Right ventricle myocardium superior (tissue), 1 donor: ENCODE measurements around the gene FAM83C. TPM values are rescaled to one million over a fixed set of nuclear protein-coding genes. Genes with fewer than 3 reads are reported as not detected.
A peak's percentile ranks its signal among the peaks of the same experiment; 100 is the strongest.

Experiments used
- ATAC-seq: fragments of 200-7000 bp; cut with Tn5 transposase; one replicate; pipeline ENCODE4 v1.9.1; 2020; ENCODE audit warnings: mild to moderate bottlenecking; ENCODE audit not compliant: poor library complexity
- DNase-seq: peaks from one replicate; pipeline ENCODE4 v3.0.0-alpha.2; 2020
- intact Hi-C: fragments of 100-400 bp; cut with DNase I; formaldehyde crosslinking; loops from one replicate; pipeline ENCODE4 v1.11.2; 2022
- total RNA-seq: library from RNA; stranded (reverse); fragmentation: NEBNext Ultra II Directional; extraction: Animal tissue kit (Norgen Biotek cat#: 25700); gene quantifications from one replicate; pipeline ENCODE4 v1.2.1, GENCODE V29; 2021
- donor health status: DM: no; HTN: yes; CAD: no; lungs with severe emphysema.

The FAM83C gene
- total RNA-seq, 1 donor from 2014 or later = not detected

DNA sequence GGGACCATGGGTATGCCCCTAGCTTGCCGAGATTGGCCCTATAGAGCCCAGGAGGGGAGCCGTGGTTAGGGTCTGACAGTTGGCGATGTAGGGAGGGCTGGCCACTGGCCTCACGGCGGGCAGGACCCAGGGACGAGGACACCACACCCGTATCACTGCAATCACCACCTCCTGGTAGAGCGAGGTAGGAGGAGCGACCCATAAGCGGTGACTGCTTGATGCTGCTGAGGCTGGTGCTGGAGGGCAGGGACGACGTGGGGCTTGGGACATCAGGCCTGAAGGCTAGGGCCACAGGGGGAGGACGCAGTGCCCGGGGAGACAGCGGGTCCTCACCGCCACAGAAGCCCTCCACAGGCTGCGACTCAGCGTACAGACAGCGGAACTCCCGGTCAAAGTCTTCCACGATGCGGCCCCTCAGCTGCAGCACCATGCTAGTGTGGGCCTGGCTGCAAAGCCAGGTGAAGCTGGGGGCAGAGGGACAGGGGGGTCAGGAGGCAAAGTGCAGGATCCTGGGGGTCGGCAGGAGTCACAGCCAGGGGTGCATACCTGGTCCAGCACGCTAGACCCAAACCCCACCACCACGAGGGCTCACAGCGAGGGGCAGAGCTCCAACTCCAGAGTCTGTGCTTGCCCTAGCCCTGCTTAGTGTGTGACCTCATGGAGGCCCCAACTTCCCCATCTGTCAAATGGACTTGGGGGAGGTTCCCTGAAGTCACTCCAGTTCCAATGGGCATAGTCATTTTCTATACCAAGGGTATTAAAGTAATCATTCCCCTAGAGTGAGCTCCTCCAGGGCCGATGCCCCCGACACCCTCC lies 4.5 kb downstream of the FAM83C start:
- ATAC-seq = no peak
- no peak for DNase-seq
- intact Hi-C loops = no loop called here

DNA sequence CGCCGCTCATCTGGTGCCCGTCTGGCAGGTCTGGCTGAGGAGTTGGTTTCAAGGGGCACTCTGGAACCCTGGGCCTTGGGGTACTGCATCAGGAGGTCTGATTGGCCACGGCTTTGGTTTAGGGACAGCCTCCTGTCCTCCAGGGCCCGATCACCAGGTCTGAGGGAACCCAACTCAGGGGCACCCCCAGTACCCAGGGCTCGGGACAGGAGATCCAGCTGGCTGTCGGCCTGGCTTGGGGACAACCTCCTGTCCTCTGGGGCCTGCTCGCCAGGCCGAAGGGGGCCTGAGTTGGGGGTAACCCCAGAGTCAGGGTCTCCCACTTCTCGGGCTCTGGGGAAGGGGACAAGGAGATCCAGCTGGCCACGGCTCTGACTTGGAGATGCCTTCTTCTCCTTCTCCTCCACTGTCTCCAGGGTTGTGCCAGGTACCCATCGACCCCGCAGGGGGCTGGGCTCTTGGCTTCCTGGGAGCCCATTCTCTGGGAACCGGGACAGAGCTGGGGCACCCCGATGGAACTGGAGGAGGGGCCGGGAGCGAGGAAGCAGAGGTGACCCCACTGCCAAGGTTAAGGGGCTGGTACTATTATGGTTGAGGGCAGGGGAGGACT lies 5.2 kb downstream of the FAM83C start:
- no peak for DNase-seq
- intact Hi-C loops = no loop called here
- no peak for ATAC-seq

DNA sequence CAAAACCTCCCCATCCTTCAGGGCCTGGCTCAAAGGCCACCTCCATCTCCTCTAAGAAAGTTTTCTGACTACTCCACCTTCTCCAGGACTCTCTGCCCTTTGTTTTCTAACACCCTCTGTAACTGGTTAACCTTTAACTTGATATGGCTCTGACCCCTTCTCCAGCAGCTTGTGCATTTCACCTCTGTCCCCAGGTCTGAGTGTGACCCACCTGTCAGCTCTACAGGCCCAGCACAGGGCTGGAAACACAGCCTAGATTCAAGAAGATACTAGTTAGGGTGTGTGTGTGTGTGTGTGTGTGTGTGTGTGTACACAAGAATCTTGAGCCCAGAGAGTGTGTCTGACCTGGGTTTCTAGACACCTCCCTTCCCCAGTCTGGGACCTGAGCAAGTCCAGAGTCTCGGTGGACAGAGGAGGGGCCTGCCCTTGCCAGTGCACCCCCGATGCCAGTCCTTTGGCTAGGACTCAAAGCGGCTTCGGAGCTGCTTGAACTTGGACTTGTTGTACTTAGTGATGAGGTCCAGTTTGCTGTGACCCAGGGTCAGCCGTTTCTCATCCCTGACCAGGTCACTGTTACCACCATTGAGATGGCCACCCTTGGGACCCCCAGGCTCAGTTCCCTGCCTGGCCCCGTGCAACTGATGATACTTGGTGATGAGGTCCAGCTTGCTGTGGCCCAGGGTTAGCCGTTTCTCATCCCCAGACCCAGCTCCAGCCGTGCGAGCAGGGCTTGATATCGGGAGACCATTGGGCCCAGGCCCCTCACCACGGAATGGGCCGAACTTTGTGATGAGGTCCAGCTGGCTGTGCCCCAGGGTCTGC lies 5.9 kb downstream of the FAM83C start:
- DNase-seq (no peak), ATAC-seq (no peak)
- intact Hi-C loops = no loop called here

DNA sequence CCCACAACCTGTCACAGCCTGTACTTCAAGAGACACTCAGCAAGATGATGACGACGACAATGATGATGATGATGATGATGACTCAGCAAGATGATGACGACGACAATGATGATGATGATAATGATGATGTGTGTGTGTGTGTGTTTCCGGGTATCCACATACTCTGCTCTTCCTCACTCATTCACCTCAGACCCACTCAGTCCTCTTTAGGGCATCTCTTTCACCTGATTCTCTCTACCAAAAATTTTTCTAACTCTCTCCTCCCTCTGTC lies 6.5 kb downstream of the FAM83C start:
- intact Hi-C loops = no loop called here

DNA sequence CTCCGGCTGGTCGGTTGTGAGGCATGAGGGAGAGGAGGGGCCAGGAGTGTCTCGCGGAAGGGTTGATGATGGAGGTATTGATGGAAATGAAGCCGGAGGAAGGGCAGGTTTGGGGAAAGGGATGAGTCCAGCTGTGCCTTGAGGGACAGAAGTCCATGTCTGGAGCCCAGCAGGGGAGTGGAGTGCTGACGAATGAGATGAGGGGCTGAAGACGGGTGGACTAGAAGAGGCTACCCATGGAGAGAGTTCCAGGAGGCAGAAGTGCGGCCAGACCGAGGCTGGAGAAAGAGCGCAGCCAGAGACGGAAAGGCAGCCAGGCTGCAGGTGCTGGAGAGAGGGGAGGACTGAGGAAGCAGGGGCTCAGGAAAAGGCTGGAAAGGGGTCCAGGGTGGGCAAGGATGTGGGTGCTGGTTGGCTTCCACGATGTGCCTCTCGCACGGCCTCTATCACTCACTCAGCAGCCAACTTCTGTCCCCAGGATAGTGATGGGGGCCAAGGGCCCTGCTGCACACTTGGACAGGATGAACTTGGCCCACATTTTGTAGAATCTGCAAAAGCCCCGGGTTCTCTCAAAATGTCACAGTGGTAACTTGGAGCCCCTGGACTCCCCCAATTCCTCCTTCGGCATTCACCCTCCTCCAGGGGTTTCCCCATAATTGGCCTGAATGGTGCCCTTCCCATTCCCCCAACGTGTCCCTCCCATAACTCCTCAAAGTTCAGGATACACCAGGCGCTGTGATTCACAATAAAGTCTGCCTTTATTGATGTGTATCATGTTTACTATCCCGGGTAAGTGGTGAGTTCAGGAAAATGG lies 7.0 kb downstream of the FAM83C start:
- no peak for DNase-seq
- intact Hi-C loops = no loop called here
- no peak for ATAC-seq

More for the DNA sequence above, 6.5 kb downstream of the FAM83C start:
- ATAC-seq (no peak), DNase-seq (no peak)

DNA sequence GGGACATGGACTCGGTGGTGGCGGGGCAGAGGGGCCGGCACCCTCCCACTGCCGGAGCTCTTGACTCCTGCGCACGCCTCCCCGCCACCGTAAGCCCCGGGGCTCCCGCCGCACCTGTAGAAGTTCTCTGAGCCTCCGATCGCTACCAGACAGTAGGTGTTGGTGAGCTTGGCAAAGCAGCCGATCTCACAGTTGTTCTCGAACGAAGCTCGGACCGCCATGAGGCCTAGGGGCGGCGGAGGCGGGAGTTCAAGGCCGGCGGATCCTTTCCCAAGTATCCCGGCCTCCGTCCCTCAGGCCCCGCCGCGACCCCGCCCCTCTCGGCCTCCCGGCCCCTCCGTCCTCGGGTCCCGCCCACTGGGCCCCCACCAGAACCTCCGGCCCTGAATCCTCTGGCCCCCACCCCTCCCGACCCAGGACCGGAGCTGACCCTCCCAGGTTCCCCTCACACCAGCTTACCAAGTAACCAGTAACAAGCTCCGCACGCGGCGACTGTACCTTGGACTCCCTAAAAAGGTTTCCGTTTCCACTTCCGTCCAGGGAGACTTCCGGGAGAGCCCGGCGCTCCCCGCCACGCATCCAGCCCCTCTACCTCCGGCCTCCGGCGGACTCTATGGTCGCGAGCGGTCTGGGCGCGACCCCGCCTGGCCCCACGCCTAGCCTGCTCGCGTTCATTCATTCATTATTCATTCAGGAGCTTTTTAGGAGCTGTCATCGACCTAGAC lies 7.8 kb downstream of the FAM83C start, which contains the start of gene EIF6:
TSS of gene EIF6 (minus strand) at position 506 of the 725 bp plus-strand sequence. CDS start at position 221, 285 bp downstream.
- DNase-seq = peak; percentile 90
- peak; percentile 96 for ATAC-seq
- intact Hi-C loops = no loop called here

DNA sequence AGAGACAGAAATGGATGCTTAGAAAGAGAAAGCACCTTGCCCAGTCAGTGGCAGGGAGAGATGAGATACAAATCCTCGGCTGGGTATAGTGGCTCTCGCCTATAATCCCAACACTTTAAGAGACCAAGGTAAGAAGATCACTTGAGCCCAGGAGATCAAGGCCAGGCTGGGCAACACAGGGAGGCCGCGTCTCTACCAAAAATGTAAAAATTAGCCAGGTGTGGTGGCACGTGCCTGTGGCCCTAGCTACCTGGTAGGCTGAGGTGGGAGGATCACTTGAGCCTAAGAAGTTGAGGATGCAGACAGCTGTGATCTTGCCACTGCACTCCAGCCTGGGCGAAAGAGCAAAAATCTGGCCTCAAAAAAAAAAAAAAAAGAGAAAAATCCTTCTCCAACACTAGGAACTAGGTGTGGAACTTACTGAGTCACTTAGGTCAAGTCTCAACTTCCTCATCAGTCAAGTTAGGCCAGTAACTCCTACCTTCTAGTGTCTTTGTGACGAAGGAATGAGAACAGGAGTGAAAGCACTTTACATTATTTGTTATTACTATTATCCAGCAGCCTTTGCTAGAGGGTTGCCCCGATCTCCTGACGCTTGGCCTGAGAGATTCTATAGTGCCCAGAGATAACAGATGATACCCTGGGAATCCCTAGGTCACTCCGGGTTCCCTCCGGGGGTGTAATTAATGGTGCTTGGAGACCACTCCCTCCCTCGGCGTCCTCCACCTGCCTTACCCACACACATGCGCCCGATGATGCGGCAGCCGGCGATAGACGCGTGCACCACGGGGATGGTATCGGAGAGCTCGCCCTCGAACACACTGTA lies 8.6 kb downstream of the FAM83C start:
- ATAC-seq = no peak
- no peak for DNase-seq
- intact Hi-C loops = no loop called here

DNA sequence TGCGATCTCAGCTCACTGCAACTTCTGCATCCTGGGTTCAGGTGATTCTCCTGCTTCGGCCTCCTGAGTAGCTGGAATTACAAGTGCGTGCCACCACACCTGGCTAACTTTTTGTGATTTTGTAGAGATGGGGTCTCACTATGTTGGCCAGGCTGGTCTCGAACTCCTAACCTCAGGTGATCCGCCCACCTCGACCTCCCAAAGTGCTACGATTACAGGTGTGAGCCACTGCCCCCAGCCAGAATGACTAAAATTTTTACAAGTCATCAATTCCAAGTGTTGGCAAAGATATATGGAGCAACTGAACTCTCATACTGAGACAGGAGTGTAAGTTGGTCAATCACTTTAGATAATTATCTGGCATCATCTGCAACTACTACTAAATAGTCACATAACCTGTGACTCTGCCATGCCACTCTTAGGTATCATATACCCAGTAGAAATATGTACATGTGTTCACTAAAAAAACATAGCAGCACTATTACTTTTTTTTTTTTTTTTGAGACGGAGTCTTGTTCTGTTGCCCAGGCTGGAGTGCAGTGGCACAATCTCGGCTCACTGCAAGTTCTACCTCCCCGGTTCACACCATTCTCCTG lies 10.6 kb downstream of the FAM83C start:
- DNase-seq = no peak
- intact Hi-C loops = no loop called here

DNA sequence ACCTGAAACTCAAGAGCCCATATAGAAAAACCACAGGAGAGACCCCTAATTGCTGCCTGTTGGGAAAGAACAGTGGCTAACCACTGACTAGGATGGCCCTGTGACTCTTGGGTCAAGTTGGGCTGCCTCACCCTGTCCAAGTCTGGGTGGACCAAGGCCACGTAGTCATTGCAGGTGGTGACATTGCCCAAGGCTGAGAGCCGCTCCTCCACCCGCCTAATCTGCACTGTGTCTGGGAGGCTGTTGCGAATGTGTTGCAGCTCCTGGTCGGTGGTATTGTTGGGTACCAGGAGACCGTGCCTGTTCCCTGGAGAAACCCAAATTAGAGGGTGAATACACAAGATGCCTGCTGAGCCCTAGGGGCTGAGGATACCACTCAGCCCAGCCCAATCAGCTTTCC lies 11.7 kb downstream of the FAM83C start:
- ATAC-seq (no peak), DNase-seq (no peak)
- intact Hi-C loops = no loop called here

More for the DNA sequence above, 10.6 kb downstream of the FAM83C start:
- ATAC-seq = no peak

DNA sequence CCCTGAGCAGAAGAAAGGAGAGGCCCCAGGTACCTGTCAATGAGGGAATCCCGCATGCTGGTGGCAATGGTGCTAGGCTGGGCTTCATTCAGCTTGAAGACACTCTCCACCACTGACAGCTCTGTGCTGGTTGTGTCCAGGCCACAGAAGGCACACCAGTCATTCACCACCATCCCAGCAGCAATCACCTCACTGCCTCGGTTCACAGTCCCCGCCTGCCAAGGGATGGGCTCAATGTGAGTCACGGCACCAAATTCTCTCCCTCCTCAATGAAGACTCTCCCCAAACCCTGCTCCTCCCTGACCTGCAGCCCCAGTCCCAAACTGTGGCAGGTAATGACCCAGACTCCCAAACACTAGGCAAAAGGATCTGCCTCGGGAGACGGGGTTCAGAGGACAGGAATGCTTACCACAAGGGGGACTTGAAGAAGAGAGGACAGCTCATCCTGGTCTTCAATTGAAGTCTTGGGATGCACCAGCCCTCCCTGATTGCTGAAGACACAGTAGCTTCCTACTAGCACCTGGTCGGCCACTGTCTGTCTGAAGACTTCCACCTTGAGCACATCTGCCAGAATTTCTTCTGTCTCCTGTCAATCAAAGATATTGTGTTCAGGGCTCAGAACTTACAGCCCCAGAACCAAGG lies 12.6 kb downstream of the FAM83C start:
- no peak for DNase-seq
- ATAC-seq = no peak
- intact Hi-C loops = no loop called here

DNA sequence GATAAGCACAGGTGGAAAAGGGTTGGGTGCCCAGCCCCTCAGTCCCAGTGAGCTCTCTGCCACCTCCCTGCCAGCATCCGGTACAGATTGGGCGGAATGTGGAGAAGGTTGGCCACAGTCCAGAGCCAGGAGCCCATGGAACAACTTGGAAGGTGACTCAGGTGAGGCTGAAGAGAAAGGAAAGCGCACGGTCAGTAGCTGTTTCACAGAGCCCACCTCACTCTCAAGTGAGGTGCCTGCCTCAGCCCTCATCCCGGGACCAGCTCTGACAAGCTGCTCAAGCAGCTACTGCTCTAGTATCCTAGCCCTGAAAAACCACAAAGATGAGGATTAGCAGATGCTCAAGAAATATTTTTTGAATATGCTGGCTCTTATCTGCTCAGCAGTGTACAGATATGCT lies 13.2 kb downstream of the FAM83C start:
- intact Hi-C loops = no loop called here
- ATAC-seq (no peak), DNase-seq (no peak)

DNA sequence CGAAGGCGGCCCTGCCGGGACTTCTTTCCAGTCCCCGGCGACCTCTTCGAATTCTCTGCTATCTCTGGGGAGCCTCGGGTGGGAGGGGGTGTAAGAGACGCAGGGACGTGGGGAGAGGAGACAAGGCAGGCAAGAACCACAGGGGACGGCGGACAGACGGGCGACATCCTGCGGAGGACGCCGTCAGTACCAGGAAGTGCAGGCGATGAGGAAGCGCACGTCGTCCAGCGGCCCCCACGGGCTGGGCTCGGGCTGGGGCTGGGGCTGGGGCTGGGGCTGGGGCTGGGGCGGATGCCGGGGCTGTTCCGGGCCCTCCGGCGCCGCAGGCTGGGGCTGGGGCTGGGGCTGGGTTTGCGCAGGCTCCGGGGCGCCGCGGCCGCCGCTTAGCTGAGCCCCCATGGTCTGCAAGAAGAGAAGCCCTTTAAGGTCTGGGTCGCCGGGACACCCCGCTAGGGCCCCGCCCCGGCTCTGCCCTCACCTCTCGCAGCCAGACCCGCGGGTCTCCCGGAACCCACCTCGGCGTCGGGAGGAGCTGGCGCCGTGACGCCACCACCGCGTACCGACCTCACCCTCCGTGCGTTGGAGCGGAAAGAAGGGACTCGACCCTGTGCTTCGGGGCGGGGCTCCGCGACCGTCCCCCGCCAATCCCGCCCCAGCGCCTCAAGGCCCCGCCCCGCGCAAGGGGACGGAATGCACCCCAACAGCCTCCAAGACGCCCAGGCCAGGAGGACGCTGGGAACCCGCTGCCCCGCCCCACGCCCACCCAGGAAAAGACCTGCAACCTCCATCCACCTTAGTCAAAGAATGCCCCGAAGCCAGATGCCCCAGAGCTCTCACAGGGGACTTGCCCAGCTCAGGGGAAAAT lies 14.5 kb downstream of the FAM83C start, which contains the start of gene MMP24OS:
TSS of gene MMP24OS (minus strand) at position 592 of the 865 bp plus-strand sequence. CDS start at position 399, 193 bp downstream.
- peak; percentile 95 for DNase-seq
- intact Hi-C loops = no loop called here
- peak; percentile 98 for ATAC-seq

DNA sequence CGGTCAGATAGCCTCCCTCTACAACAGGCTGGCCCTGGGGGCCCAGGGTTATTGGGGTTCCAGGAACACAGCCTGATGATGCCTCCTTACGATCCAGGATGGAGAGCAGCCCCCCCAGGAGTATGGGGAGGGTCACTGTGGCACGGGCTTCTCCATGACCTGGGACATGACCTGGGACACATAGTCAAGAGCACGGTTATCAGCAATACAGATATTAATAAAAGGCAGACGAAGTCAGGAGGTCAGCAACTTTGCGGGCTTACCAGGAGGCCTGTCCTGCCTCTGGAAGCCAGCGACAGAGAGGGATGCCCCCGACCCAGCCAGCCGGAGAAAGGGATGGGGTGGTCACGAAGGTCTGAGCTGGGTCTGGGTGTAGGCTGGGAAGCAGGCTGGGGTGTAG lies 15.1 kb downstream of the FAM83C start:
- ATAC-seq (no peak), DNase-seq (no peak)
- intact Hi-C loops = no loop called here

DNA sequence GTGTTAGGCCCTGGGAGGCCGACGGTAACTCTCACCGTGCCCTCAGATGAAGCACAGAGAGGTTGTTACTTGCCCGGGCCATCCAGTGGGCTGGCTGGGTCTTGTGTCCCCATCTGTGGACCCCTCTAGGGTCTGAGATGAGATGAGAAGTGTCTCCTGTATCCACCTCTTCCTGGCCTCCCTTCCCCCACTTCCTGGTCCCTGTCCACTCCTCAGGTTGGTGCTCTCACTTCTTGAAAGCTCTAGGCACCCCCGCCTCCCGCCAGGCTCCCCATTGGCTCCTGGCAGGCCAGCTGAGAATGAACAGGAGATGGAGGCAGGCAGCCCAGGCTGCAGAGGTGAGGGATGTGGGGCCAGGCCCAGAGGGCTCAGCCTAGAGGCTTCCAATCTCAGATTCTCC lies 15.8 kb downstream of the FAM83C start:
- intact Hi-C loops = no loop called here
- DNase-seq = no peak
- ATAC-seq = no peak

DNA sequence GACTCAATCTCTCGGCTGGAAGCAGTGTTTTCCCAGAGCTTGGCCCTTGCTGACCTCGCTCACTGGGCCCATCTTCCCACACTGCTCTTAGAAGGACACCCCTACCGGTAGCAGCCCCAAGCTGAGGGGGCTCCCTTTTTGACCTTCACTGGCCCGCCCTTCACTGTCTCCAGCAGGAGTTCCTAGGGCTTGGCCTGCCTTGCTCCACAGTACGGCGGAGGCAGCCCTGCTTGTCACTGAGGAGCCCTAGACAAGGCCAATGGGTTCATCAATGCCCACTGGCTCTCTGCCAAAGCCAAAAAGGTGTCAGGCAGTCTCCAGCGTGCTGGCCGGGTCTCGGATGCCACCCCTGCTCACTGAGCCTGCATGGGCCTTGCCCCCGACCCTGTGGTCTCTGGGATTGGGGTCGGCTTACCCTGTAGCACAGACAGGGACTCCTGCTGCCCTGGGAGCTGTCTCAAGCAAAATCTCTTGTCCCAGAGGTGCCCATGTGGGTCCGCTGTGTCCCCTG lies 16.4 kb downstream of the FAM83C start:
- ATAC-seq (no peak), DNase-seq (no peak)
- intact Hi-C loops = no loop called here
